GM19452 (cell line): ENCODE results near the gene NUBP2.

Experiments
- ATAC-seq: cut with Tn5 transposase; IDR thresholded peaks from one replicate; pipeline ENCODE4 v1.9.1; 2021; ENCODE audit not compliant: unreplicated experiment

NUBP2 gene

DNA sequence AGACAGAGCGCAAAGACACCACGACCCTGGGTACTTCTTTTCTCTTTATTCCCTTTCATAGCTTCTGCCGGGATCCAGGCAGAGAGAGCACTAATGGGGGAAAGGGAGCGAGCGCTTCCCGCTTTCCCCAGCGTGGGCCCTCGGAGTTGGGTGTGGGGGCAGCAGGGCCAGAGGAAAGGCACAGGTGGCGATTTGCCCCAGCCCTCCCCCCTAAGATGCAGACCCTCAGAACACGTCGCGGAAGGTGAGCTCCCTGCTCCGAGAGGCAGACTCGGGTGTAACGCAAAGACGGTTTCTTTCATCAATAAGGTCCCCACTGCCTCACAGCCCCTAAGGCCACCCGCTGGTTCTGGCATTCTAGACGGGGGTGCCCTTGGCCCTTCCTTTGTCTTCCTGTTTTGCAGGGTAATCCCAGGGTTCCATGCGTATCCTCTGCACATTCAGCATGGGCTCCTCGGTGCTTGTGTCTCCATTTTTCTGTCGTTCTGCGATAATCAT, 10.8 kb upstream of the NUBP2 start:
- no peak for ATAC-seq

GRCh38 chr16:1772362-1772907, 10.3 kb upstream of the NUBP2 start, which contains the start of gene EME2:
Gene EME2, plus strand, starts transcription at chr16:1772810. Its CDS starts 418 bp downstream, at chr16:1773228.
- peak; percentile 3 for ATAC-seq

DNA sequence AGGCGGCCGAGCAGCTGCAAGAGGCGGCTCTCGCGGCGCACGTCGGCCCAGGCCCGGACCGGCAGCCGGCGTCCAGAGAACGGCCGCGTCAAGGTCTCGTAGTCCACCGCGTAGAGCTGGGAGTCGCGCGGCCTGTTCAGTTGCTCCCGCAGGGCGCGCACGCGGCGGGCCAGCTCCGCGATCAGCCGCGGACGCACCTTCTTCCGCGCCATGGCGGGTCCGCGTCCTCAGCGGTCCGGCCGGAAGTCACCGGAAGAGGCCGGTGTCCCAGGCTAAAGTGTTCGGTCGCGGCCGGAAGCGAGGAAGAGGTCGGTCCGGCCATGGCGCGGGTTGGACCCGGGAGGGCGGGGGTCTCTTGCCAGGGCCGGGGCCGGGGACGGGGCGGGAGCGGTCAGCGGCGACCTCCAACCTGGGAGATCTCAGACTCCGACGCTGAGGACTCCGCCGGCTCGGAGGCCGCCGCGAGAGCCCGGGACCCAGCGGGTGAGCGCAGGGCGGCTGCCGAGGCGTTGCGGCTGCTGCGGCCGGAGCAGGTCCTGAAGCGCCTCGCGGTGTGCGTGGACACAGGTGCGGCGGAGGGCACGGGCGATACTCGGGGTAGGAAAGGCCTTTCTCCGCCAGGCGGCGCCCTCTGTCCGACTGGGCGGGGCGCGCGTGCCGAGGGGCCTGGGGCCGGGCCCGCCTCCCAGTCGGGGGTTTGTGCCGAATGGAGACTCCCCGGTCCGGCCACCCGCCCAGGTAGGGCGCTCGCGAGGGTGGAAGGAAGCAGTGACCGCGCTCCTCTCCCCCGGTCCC, 9.7 kb upstream of the NUBP2 start, which contains the start of gene MRPS34:
Gene MRPS34, minus strand, starts transcription at position 227 of the 795 bp plus-strand sequence. Its CDS starts 15 bp downstream, at position 212.
- peak; percentile 50 for ATAC-seq

- ATAC-seq, result no peak
Measured at GRCh38 chr16:1773703-1774447, 8.9 kb upstream of the NUBP2 start.

GRCh38 chr16:1774448-1774780, 8.3 kb upstream of the NUBP2 start:
- no peak for ATAC-seq

GRCh38 chr16:1775006-1775845, 7.5 kb upstream of the NUBP2 start:
- ATAC-seq, result no peak

DNA sequence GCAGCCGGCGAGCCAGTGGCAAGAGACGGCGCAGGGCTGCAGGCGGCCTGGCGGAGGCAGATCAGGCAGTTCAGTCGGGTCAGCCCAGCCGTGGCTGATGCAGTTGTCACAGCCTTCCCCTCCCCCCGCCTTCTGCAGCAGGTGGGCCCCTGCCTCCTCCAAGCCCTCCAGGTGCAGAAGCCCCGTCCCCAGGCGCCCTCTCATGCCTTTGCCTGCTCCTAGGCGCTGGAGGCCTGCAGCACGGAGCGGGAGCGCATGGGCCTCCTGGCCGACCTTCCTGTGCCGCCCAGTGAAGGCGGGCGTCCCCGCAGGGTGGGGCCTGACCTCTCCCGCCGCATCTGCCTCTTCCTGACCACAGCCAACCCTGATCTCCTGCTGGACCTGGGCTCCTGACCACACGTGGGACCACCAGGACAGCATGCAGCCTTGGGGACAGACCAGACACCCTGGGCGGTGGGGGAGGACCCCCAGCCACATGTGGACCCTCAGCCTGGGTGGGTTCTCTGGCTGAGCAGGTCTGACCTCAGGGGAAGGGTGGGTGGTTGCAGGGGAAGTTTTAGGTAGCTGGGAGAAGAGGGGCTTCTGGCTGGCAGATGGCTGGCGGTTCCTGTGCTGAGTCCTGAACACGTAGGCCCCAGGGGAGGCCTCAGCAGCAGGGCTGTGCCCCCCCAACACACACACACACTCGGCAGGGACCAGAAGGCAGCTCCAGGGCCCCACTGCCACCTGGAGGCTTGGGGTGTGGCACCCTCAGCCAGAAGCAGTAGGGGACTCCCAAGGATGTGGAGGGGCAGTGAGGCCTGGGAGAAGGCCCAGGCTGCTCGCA, 6.7 kb upstream of the NUBP2 start:
- no peak for ATAC-seq

GRCh38 chr16:1776672-1776955, 6.1 kb upstream of the NUBP2 start:
- ATAC-seq, result no peak

- ATAC-seq, result no peak
Measured at GRCh38 chr16:1776991-1777374, 5.8 kb upstream of the NUBP2 start.

DNA sequence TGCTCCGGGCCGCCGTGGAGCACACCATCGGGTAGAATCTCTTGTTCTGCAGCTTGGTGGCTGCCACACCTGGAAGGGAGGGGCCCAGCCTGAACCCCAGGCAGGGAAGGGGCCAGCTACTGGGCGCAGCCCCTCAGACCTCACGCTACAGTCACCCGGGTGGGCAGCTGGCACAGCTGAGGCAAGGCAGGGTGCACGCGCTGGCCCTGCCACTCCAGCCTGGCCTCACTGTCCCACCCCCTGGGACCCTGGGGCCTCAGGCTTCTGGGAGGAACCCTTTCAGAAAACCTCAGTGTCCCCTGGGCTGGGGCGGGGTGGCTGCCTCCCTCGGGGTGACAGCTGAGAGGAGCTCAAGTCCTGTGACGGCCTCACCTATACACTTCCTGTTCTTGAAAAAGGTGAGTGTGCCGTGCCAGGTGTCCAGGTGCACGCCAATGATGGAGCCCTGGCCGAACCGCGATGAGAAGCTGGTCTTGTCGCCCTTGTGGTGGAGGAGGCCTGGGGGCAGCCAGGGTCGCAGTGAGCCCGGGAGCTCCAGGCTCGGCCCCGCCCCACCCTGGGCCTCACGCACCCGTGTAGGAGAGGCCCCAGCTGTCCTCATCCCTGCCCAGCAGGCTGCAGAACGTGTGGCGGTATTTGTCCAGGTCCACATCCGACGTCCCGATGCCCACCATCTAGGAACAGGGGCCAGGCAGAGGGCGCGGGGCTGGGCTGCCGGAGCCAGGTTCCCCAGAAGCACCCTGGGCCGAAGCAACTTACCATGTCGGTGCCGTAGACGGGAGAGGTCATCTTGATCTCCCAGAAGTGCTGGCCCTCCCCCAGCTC, 5.2 kb upstream of the NUBP2 start:
- ATAC-seq, result no peak

DNA sequence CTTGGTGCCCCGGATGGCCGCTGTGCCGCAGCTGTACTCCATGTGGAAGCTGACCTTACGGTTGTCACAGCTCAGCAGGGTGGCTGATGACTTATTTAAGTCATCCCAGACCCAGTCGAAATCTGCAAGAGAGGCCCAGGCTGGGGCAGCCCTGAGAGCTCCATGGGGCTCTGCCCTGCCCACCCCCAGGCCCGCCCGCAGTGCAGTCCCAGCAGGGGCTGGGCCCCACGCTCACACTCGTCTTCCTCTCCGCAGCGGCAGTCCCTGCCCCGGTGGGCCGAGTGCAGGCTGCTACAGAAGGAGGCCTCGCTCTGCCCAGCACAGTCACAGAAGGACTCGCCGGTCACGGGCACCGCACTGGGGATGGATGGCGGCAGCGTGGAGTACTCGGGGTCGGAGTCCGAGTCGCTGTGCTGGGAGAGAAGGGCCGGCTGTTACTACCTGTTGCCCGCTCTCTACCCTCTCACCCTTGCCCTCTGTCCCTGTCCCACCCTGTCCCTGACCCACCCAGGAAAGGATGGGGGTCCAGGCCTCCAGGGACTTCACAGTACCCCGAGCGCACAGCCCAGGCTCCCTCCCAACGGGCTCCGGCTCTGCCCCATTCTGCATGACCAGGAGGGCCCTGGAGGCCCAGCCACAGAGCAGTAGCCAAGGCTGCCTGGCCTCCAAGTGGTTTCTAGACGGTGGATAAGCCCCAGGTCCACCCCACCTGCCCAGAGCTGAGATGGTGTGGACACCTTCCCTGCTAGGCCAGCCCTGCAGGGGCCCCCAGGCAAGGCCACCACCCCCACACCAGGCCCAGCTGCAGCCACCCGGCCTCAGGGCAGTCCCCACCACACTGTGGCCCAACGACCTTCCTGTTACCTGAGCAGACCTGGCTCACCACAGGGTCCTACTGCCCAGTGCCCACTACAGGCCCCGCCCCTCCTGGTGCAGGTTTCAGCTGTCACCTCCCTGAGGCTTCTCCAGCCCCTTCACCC, 4.3 kb upstream of the NUBP2 start:
- ATAC-seq, result no peak

DNA sequence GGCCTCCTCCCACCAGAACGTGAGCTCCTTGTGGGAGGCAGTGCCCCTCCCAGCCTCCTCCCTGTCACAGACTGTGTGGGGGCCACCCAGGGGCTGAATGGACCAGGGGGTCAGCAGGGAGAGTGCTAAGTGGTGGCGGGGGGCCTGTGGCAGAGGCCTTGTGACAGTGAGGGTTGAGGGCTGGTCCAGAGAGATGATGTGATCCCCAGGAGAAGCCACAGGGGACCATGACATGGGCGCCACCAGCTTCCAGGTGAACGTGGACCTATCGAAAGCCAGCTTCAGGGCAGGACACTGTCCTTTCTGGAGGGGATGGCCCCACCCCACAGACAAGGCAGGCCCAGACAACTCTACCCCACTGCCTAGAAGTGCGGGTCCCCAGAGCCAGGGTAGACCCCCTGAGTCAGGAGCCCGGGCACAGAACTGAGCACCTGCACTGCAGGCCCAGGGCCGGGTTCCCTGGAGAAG, 3.5 kb upstream of the NUBP2 start:
- ATAC-seq, result no peak

GRCh38 chr16:1779741-1780676, 2.8 kb upstream of the NUBP2 start:
- ATAC-seq, result no peak

GRCh38 chr16:1780677-1781072, 2.1 kb upstream of the NUBP2 start:
- no peak for ATAC-seq

DNA sequence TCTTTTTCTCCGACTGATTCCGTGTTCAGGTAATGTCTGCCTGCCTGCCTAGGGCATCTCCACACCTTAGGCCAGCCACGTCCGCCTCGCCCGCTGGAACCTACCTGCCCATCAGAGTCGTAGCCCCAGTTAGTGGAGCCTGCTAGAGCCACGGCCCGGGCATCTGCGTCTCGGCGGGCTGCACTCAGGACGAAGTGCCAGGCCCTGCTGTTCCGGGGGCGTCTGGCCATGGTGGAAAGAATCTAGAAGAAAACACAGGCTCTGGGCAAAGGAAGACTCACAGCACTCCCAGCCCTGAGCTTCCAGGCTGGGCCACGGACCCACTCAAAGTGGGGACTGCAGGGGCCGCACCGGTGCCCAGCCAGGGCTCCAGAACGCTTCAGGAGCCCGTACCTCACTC, 1.5 kb upstream of the NUBP2 start:
- no peak for ATAC-seq

DNA sequence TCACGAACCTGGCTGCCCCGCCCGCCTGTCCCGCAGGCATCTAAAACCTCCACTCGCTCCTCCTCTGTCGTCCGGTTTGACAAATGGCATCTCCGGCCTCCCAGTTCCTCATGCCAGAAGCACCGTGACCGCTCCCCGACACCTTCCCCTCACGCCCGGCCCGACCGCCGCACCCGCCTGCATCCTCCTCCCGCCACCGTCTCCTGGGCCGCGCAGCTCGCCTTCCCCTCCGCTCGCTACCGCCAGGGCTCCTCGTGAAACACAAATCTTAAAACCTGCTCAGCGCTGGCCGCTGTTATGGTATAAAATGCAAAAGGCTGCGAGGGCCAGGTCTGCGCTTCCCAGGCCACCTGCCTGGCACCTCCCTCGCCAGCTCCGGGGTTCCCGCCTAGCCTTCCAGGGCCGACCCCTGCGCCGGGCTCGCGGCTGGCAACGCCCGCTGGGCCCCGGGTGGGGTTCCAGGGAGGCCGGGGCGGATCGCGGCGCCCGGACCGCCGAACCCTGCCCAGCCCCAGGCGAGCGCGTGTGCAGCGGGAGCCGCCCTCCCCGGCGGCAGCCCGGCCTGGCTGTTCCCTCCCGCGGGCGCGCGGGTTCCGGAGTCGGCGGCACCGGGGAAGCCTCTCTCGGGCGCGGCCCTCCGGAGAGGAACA, 877 bp upstream of the NUBP2 start:
- ATAC-seq, result peak; percentile 8
